BLaER1 (cell line): ENCODE data around the gene ADCY4.

ENCODE experiments used
- H3K27ac ChIP-seq: shearing (Covaris generic); formaldehyde crosslinking; 2 replicates; pipeline ENCODE4 v1.8.1; 2022
- H3K27me3 ChIP-seq: shearing (Covaris generic); formaldehyde crosslinking; 2 replicates; pipeline ENCODE4 v1.8.1; 2022
- H3K36me3 ChIP-seq: shearing (Covaris generic); formaldehyde crosslinking; 2 replicates; pipeline ENCODE4 v1.8.1; 2022
- H3K4me1 ChIP-seq: shearing (Covaris generic); formaldehyde crosslinking; 2 replicates; pipeline ENCODE4 v1.8.1; 2022
- H3K4me2 ChIP-seq: shearing (Covaris generic); formaldehyde crosslinking; 2 replicates; pipeline ENCODE4 v1.8.1; 2022
- H3K4me3 ChIP-seq: shearing (Covaris generic); formaldehyde crosslinking; 2 replicates; pipeline ENCODE4 v1.8.1; 2022
- H3K9ac ChIP-seq: shearing (Covaris generic); formaldehyde crosslinking; 2 replicates; pipeline ENCODE4 v1.8.1; 2022
- H3K9me3 ChIP-seq: shearing (Covaris generic); formaldehyde crosslinking; 2 replicates; pipeline ENCODE4 v1.8.1; 2022
- H4K20me1 ChIP-seq: shearing (Covaris generic); formaldehyde crosslinking; 2 replicates; pipeline ENCODE4 v1.8.1; 2022
- Cebpa-rat ChIP-seq: shearing (Covaris generic); IDR thresholded peaks from 2 replicates; pipeline ENCODE4 v1.8.1; 2022

ADCY4 gene

GRCh38 chr14:24270537-24271133 lies 64.2 kb downstream of the ADCY4 start:
- TF ChIP-seq Cebpa-rat = no peak
- Histone ChIP-seq H3K4me1 (peaks cover 23% of the 10 kb centered on the region), H3K27ac (peak overlapping the region; percentile 96), H3K4me2 (peak overlapping the region; percentile 89), H3K9ac (peak overlapping the region; percentile 92), H3K9me3 (no peaks in the 10 kb centered on the region), H4K20me1 (no peaks in the 10 kb centered on the region), H3K4me3 (peak overlapping the region; percentile 75), H3K27me3 (no peaks in the 10 kb centered on the region), H3K36me3 (peaks cover 34% of the 10 kb centered on the region)

GRCh38 chr14:24269910-24270536 lies 64.8 kb downstream of the ADCY4 start:
- H3K4me2 ChIP-seq = no peak overlapping the region
- H3K27me3 ChIP-seq = no peaks in the 10 kb centered on the region
- no peak overlapping the region for H3K4me3 ChIP-seq
- no peaks in the 10 kb centered on the region for H3K9me3 ChIP-seq
- peaks cover 40% of the 10 kb centered on the region for H3K36me3 ChIP-seq
- H3K4me1 ChIP-seq = peaks cover 23% of the 10 kb centered on the region
- H3K9ac ChIP-seq = no peak overlapping the region
- no peak for TF ChIP-seq Cebpa-rat
- no peak overlapping the region for H3K27ac ChIP-seq
- no peaks in the 10 kb centered on the region for H4K20me1 ChIP-seq

DNA sequence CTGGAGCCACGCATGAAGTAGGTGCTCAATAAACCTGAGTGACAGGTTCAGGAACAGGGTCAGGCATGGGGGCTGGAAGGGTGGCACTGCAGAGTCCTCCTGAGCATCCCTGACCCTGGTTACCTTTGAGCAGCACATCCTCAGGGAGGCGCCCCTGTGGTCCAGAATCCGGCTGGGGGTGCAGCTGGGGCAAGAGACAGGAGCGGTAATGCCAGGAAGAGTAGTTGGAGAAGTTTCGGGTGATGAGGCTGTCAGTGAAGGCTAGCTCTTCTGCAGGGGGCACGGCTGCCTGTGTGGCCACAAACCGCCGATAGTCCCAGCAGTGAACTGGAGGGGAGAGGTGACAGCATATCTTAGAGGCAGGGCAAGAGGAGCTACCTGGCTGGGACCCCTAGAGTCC lies 65.5 kb downstream of the ADCY4 start:
- Histone ChIP-seq H3K4me2 (no peak overlapping the region), H3K9ac (no peak overlapping the region), H3K27me3 (no peaks in the 10 kb centered on the region), H3K9me3 (no peaks in the 10 kb centered on the region), H3K36me3 (peaks cover 43% of the 10 kb centered on the region), H3K4me3 (no peak overlapping the region), H3K27ac (no peak overlapping the region), H3K4me1 (peaks cover 23% of the 10 kb centered on the region), H4K20me1 (no peaks in the 10 kb centered on the region)
- TF ChIP-seq Cebpa-rat = no peak
